HG02970 (cell line): ENCODE data around the gene OR2C3.
"Not testable (repeated sequence)": the region's sequence is repeated elsewhere in the genome, so short reads cannot be mapped to it uniquely, and the experiment has no call there.

Source experiments
- ATAC-seq: cut with Tn5 transposase; IDR thresholded peaks from one replicate; pipeline ENCODE4 v1.9.1; 2021; ENCODE audit warnings: mild to moderate bottlenecking, moderate library complexity, moderate number of reproducible peaks; ENCODE audit not compliant: unreplicated experiment, low FRiP score

OR2C3 gene

DNA sequence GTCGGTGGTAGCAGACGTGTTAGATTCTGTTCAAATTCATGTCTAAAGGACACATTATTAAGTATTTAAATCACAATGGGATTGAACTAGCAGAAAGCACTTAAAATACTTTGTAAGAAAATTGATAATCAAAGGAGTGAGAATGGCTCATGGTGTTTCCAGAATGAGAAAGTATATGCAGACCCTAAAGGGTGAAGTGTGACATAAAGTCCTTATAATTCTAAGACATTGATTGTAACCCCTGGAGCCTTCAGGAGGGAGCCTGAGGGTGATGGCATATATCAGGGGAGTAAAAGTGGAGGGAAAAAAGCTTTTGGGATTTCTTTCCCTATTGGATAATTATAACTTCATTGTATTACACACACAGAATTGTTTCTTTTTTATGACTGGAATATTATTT lies at the start of gene OR2C3:
Gene OR2C3, minus strand, starts transcription at position 101 of the 400 bp plus-strand sequence. CDS start 3,929 bp downstream, outside the sequence.
- no peak for ATAC-seq

DNA sequence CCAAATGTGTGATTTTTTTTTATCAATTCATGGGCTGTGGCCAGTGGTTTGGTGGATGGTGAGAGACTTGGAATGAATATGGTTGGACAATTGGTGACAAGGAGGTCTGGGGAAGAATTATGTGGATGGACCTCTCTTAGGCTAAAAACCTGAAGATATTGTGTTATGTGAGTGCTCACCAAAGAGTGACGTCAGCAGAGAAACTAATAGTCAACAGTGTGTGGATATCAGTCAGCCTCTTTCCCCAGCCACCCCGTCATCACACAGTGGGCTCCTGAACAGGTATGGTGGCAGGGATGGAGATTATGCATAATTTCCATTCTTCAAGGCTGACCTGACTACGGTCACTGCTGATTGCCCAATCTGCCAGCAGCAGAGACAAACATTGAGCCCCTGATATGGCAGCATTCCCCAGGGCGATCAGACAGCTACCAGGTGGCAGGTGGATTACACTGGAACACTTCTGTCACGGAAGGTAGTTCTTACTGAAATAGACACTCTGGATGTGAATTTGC lies 42.8 kb upstream of the OR2C3 start:
- ATAC-seq: no peak

DNA sequence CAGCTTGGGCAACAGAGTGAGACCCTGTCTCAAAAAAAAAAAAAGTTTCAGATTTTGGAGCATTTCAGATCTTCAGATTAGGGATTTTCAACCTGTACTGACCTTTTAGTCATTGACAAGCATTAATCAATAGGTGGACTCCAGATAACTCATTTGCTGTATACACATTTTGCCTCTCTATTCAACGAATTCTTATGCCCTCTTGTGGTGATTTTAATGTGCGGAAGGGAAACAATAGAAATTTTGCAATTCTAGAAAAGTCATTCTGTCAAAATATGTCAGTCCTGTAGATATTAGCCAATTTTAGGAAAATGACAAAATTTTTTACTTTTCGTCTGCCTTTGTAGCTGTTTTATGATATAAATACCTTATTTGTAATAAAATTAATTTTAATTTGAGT lies 40.3 kb upstream of the OR2C3 start:
- ATAC-seq: no peak

DNA sequence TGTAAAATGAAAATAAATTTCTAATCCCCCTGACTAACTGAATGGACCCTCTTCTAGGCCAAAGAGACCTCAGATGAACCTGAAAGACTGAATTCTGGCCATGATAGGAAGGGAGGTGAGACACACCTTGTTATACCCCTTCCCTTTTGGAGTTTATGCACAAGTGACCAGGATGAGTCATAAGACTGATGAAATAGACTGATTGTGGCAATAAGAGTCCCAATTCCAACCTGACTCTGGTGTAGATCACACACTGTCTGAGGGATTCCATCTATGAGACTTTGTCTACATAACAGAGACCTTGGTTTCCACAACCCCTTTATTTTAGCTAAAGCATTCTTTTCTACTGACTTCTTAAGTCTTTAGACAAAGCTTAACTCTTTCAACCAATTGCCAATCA lies 38.4 kb upstream of the OR2C3 start:
- no peak for ATAC-seq

DNA sequence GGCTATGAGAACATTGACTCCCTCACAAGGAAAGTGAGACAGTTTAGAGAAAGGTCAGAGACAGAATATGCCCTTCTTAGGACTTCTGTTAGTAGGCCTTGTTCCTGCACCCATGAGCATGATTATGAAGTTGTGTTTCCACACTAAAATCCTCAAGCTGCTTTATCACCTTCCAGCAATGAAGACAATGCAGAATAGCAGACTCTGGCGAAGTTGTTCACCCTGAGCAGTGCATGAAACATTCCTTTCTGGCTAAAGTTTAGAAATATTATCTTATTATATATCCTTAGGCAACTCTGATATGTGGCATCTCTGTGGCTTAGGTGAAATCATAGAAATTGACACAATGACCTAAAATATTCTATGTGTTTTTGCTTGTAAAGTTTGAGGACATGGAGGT lies 38.0 kb upstream of the OR2C3 start:
- ATAC-seq: no peak

DNA sequence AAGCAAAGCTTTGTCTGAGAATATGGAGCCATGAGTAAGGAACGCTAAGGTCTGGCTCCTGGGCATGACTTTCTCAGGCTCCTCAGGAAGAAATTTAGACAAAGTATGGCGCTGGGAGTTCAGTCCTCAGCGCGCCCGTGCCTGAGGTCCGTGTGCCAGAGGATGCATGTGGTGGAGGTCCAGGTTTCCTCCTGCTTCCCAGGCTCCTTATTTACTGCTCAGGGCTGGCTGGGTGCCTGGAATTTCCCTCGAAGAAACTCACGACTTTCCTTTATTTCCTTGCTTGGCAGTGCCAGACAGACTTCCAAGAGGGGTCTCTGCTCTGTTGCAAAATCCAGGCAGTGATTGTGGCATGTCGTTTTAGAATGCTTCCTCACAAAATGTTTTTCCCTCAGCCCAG lies 26.0 kb upstream of the OR2C3 start:
- no peak for ATAC-seq

DNA sequence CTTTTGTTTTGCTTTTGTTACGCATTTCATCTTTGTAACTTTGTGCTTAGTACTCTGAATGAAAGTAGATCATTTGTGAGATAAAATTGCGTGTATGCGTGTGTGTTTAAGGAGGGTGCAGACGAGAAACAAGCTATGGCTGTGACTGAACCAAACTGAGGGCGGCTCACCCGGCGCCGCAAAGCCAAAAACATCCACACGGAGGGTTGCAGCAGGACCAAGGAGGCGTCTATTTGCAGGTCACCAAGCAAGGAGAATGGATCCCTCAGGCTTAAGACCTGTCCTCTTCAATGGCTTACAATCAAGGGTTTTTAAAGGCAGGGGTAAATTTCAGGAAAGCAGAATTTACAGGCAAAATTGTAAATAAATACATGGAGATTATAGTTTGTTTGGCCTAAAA lies 25.5 kb upstream of the OR2C3 start:
- ATAC-seq: no peak

DNA sequence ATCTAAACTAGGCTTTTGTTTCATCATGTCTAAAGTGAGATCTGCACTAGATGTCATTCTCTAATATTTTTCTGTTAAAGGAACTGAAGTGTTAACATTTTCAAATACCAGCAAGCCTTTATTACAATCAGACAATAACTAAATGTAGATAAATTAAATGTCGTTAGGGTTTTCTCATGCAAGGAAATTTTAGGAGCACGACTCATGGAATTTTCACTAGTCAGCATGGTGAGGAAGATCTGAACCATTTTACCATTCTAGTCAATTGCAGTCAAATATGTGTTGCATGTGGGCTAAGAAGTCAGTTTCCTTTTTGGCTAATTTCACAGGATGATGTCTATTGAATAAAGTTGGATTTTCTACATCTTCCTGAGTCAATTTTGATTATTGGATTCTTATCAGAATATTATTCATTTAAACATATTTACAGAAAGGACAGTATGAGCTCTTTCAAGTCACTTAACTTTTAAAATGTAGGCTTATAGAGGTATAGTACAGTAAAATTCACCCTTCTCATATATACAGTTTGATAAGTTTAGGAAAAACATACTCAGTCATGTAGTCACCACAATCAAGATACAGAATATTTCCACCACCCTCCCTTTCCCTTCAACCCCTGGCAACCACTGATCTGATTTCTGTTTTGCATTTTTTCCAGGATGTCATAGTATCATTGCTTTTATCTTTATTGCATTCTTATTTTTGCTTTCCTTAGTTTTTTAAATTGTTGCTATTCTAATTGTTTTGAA lies 21.9 kb upstream of the OR2C3 start:
- no peak for ATAC-seq

DNA sequence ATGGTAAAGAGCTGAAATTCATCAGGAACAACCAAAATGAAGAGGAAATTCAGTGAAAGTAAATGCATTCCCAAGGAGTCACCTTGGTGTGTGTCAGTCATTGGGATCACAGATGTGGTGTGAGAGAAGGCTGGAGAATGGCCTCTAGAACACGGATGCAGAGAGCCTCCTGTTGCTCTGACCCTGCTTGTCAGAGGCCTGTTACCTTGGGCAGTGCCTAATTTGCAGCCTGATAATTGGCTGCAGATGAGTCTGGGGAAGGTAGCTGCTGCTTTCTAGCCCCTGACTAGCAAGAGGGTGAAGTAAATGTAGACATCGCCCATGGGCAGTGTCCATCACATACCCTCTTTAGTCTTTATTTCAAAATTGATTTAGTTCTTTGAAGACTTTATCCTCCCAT lies 16.0 kb upstream of the OR2C3 start:
- ATAC-seq: no peak

DNA sequence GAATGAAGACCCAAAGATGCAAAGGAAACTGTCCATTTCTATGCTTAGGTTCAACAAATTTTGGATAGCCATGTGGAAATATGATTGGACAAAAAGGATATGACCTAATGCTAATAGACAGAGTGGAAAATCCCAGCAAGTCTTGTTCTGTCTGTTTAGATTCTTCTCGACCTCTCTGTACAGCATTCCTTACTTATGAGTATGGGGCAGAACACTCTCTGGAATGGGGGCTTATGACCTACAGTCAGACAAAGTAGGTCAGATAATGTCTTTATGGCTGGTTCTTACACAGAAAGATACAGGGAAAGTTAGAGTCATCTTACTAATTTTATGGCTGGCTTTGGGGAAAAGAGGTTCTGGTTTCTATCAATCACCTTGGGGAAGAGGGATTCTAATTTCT lies 15.5 kb upstream of the OR2C3 start:
- ATAC-seq: no peak

DNA sequence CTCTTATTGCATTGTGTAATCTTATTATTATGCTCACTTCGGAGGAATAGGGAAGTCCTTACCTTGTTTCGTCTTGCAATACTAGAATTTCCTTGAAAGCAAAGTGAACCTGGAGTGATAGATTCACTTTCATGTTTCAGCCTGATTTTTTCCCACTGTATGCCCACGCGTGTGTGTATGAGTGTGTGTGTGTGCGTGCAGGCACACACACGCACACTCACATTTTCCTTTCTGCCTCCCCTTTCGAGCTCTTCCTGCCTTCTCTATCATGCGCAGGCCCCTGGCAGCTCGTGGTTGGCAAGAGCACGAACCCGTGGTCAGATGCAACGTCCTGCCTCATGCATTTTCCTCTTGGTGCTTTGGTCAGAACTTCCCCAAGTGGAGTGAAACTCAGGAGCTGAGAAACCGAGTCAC lies 12.5 kb upstream of the OR2C3 start, which contains the start of gene GCSAML:
Gene GCSAML, plus strand, starts transcription at position 366 of the 414 bp plus-strand sequence. CDS start 58 bp downstream, outside the sequence.
- ATAC-seq: no peak

DNA sequence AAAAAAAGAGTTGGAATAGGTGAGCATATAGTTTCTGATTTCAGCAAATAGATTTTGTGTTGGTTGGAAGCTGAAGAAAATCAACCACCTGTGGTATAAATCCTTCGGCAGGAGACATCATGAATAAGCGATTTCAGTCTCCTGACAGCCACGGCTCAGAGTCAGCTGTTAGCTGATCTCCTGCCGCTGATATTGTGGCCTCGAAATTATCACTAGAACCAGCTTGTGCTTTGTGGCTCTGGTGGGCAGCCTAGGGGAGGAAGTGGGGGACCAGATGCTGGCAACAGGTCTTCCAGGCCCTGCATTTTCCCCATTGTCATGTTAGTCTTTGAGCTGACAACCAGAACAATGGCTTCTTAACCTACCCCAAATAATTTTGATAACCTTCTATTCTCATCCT lies 11.9 kb upstream of the OR2C3 start:
- no peak for ATAC-seq

DNA sequence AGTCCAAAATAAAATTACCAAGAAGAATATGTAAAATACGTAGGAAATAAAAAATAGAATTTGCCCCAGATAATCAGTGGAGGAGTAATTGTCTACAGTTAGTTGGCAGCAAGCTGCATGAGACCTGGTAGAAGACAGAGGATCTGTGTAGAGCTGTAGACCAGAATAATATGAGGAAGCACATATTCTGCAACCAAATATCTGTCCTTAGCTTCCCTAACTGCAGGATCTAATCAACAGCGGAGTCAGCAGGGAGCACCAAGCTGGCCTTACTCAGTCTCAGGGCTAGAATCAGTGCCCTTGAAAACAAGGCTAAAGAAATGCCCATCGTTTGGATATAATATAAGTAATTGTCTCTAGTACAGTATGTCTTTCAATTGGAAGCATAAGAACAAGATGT lies 6.6 kb upstream of the OR2C3 start:
- no peak for ATAC-seq

DNA sequence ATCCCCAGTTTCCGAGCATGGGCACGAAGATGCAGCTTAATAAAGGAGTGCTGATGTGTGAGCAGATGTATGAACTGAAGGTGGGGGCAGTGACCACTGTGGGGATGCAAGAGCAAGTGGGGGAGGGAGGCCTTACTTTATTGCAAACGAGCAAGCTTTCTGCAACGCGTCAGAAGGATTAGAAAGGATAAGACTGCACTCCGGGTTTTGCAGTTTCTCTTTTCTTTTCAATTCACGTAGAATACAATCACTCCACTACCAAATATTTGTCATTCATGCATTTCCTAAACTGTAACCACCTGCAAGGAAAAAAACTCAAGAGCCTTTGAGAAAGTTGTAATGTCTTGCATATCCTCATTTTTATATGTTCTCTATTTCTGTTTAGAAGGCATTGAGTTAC lies 4.3 kb upstream of the OR2C3 start:
- ATAC-seq: no peak

DNA sequence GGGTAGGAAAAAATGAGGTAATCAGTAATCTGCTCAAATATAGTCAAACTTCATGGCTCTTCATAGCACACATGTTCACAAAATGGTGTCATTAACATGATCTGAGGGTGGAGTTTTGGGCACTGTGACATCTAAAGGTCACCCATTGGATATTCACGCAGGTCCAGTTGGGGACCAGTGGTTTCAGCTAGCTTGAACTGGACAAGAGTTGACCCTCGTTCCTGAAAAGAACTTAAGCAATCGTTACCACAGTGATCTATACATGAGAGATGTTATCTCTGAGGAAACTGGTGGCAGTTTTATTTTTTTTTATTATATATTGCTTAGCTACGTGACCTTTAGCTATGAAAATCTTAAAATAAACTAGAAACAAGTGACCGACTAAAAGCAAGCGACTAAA lies 3.0 kb upstream of the OR2C3 start:
- ATAC-seq: no peak

DNA sequence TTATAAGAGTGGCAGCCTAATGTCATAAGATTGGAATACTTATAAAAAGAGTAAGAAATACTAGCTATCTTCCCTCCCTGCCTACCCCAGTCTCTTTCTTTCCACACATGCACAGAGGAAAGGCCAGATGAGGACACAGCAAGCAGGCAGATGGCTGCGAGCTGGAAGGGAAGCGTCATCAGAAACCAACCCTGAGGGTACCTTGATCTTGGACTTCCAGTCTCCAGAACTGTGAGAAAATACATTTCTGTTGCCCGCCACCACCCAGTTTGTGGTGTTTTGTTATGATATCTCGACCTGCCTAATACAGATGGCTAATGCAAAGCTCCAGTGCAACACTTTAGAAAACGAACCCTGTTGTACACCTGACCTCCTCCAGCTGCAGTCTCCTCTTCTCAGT lies 2.3 kb upstream of the OR2C3 start:
- ATAC-seq: no peak

DNA sequence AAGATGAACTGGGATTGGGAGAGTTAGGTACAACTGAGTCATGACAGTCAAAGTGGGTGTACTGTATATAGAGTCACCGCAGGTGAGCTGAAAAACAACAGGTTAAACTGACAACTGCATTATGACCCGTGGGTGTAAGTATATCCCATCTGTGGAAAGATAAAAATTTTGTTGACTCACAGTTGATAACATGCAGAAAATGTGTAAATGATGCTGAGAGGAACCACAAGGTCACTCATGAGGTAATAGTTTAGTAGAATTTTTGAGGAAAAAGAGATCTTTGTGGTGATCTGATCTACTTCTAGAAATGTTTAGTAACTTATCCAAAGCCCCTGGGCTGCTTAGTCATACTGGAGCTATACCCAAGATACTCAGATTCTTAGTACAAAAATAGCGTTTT lies 838 bp downstream of the OR2C3 start:
- ATAC-seq: no peak

DNA sequence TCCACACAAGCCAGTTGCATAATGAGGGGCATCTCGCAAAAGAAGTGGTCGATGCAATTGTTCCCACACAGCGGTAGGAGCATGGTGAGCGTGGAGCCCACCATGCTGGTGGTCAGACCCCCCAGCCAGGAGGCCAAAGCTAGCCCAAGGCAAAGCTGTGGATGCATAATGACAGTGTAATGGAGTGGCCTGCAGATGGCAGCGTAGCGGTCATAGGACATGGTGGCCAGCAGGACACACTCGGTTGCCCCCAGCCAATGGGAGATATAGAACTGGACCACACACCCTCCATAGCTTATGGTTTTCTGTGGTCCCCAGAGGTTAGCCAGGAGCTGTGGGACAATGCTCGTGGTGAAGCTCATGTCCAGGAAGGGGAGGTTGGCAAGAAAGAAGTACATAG lies 4.3 kb downstream of the OR2C3 start:
- ATAC-seq: no peak

DNA sequence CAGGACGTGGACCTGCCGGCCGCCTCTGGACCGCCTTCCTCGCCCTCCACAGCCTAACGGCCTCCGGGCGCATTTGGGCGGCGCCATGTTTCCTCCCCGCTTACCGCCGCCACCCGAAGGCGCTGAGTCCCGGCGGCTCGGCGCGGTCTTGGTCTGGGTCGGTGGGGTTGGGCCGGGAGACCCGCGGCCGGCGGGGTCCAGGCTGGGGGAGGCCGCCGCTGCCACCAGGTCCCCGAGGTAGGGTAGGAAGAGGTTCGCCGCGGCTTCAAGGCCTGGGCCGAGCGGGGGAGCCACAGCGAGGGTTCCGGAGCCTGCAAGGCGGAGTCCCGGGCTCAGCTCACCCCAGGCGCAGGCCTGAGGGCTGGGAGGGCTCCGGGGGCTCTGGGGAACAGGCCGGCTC lies 5.5 kb downstream of the OR2C3 start:
- ATAC-seq: no peak

DNA sequence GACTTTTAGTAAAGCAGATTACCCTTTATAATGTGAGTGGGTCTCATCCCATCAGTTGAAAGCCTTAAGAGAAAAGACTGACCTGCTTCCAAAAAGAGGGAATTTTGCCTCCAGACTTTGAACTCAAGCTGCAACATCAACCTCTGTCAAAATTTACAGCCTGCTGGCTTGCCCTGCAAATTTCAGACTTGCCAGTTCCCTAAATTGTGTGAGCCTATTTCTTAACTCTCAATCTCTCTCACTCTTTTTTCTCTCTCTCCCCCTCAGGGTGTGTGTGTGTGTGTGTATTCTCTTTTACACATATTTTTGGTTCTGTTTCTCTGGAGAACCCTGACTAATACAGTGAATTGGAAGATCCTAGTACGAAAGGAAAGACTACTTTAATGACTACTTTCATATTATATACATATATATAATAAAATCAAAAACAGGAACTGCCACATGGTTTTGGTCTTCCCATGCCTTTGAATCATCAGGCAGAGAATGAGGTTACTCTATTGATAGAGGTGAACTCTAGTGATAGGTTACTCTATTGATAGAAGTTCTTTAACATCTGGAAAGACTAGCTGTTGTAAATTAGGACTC lies 6.4 kb downstream of the OR2C3 start:
- no peak for ATAC-seq

DNA sequence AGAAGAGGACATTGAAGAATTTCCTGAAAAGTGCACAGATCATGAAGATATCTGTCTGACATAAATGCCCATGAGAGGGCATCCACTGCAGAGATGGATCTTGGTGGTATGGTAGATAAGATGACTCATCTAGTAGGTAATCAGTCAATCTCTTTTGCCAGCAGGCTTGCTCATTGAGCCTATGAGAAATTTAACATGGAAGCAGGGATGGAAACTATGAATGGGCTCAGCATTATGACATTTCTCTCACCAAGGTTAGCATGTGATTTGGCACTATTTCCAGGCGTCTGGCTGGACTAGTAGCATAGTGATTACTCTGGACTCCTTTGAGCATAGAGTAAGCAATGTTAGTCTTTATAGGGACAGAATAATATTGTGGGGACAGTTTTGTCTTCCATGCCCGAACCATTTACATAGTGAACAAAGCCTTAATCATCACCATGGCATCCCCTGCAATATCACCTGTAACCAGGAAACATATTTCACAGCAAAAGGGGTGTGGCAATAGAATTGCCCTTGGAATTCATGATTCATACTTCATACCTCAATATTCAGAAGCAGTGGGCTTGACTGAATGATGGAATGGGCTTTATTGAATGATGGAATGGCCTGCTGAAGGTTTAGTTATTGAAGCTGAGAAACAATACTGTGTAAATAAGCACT lies 7.3 kb downstream of the OR2C3 start:
- no peak for ATAC-seq

DNA sequence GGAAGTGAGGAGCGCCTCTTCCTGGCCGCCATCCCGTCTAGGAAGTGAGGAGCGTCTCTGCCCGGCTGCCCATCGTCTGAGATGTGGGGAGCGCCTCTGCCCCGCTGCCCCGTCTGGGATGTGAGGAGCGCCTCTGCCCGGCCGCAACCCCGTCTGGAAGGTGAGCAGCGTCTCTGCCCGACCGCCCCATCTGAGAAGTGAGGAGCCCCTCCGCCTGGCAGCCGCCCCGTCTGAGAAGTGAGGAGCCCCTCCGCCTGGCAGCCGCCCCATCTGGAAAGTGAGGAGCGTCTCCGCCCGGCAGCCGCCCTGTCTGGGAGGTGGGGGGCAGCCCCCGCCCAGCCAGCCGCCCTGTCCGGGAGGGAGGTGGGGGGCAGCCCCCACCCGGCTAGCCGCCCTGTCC lies 14.4 kb downstream of the OR2C3 start:
- not testable (repeated sequence) for ATAC-seq
